ENCODE measurements around the gene STK32B.

GRCh38 chr4:5156682-5157081 is 105.4 kb downstream of the STK32B start:
- TF ChIP-seq EZH2 (IDR thresholded peaks at IDR 0.05; ENCODE audit: low read length, unreplicated experiment) (no peak), EZH2phosphoT487 (IDR thresholded peaks at IDR 0.05; ENCODE audit: borderline replicate concordance, low read length) (no peak)
